Motor neuron (in vitro differentiated cells): ENCODE data around the gene ASAP3. TPM values are rescaled to one million over a fixed set of nuclear protein-coding genes. Genes with fewer than 3 reads are reported as not detected.
"Not testable (repeated sequence)": the region's sequence is repeated elsewhere in the genome, so short reads cannot be mapped to it uniquely, and the experiment has no call there.

Source experiments
- ATAC-seq, 8 experiments: fragments of 200-7000 bp; cut with Tn5 transposase; replicated peaks in 6 of 8; 2 replicates each; pipeline ENCODE4 v1.8.0; 2021; ENCODE audit warnings: mild to moderate bottlenecking in 8 of 8, moderate library complexity in 8 of 8
- H3K27ac ChIP-seq, 2 donors: fragments of 250-450 bp; sonication (Bioruptor Pico); 2 replicates each; pipeline ENCODE4 v1.9.0; 2021; ENCODE audit warnings: antibody characterized with exemption in 2 of 2, mild to moderate bottlenecking in 2 of 2, moderate library complexity in 1 of 2
- H3K4me1 ChIP-seq, 2 donors: fragments of 250-450 bp; sonication (Bioruptor Pico); replicated peaks in 1 of 2; 2 replicates each; pipeline ENCODE4 v1.6.1; 2021; ENCODE audit warnings: antibody characterized with exemption in 2 of 2, mild to moderate bottlenecking in 2 of 2, moderate library complexity in 1 of 2
- H3K4me3 ChIP-seq, 5 donors: fragments of 250-450 bp; sonication (Bioruptor Pico); 2 replicates each; pipeline ENCODE4 v1.9.0; 2021; ENCODE audit warnings: antibody characterized with exemption in 5 of 5, mild to moderate bottlenecking in 5 of 5, moderate library complexity in 4 of 5
- WGBS, 10 experiments: fragments of 450-650 bp; shearing (Covaris generic); methylation state at CpG; one replicate each; pipeline ENCODE4 v1.0.0; 2022; 5-methylcytosine and 5-hydroxymethylcytosine counted together
- in situ Hi-C, 9 experiments: fragments of 400-800 bp; cut with MboI; loops; one replicate each; pipeline ENCODE4 v1.15.0; 2021; ENCODE audit warnings: low sequenced_read_pairs in 9 of 9, low pct_unique_long_range_greater_than_20kb in 2 of 9; ENCODE audit not compliant: unreplicated experiment in 9 of 9
- total RNA-seq, 8 experiments: library from RNA; unstranded; fragments of 300-600 nt; gene quantifications; 2 replicates each; pipeline versions ENCODE4 v1.2.3 to v1.2.4, GENCODE V29; 2022

Gene ASAP3
- total RNA-seq, 8 experiments from 2014 or later, result 29.0 to 96.6 (median 39.1) TPM

DNA sequence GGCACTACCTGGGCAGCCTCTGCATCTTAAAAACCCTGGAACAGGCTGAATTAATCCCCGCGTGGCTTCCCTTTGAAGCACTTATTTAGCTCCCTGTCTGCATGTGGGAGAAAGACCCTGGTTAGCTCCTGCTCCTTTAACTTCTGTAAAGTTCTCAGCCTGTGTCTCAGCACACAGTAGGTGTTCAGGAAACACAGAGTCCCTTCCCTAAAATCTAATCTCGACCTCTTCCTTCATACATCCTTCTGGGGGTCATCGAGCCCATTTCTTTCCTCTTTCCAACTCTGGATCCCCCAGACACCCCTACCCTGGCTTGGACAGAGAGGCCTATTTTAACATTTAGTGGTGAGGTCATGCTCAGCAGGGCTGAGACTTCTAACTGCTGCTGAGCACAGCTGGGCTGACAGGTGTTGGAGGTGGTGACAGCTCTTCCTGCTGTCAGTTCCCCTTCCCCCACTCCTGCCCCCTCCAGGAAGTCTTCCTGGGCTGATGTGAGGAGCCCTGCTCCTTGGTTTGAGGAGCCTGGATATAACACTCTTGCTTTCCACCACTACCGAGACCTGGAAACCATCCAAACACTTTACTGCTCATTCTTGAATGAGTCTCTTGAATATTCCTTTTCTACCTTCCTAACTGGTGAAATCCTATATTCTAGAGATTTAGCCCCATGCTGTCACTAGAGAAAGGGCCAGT is 41.7 kb upstream of the ASAP3 start:
- no peak overlapping the region for H3K4me3 ChIP-seq
- WGBS, 10 experiments, result 63 to 100% (median 80%) methylated on average over 1 to 5 of the region's 5 CpGs; no CpG with 5 or more reads in 3 of the 10 experiments
- peaks cover 3 to 13% of the 10 kb centered on the region in 2 donors for H3K4me1 ChIP-seq
- in situ Hi-C loops, result no loop called here
- ATAC-seq, result no peak
- no peak overlapping the region for H3K27ac ChIP-seq

DNA sequence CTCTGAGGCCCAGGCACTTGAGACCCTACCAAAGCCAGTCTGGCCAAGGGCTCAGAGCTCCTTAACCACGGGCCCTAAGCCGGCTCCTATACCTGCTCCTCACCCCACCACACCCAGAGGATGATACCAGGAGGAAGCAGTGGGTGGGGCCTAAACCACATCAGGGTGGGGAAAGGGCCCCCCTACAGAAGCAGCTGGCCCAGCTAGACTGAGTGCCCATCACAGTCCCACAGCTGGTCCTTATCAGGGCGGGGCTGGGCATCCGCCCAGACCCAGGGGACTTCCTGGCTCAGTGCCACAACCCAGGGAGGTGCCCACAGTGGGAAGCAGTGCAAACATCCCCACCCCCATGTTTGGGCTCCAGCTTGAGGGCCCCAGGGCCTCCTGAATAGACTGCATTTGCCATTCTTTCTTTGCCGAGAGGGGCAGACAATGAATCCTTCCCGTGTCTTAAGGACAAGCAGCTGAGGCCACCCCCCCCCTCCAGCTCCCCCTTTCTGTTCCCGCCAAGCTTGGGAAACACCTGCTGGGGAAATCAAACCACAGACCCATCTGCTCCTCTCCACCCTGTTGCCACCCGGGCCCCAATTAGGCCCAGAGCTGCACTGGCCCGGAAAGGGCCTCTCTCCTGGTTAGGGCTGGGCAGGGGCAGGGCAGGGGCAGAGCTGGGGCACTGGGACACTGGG is 40.9 kb upstream of the ASAP3 start:
- no peak overlapping the region for H3K27ac ChIP-seq
- H3K4me1 ChIP-seq, result peaks cover 3 to 13% of the 10 kb centered on the region in 2 donors
- WGBS, 10 experiments, result 17 to 86% methylated on average over 2 to 4 of the region's 9 CpGs; no CpG with 5 or more reads in 8 of the 10 experiments
- peak in 6 of 8 experiments; percentile 19 to 64 (median 46) for ATAC-seq
- H3K4me3 ChIP-seq, result no peak overlapping the region
- in situ Hi-C loops, result no loop called here

DNA sequence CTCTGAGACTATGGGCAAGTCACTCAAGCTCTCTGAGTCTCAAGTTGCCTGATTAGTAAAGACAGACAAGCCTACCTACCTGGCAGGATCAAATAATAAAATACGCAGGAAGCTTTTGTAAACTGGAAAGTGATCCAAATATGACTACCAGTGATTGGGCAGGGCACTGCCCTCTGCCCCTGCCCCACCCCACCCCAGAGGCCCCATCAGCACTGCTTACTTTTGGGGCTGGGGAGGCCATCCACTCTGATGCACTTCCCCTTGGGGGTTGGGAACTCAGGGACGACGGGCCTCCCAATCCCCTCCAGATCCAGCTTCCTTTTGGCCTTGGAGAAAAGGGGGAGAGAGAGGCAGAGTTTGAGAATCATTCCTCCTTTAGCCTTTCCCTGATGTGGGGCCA is 40.2 kb upstream of the ASAP3 start:
- no peak overlapping the region for H3K4me3 ChIP-seq
- no peak for ATAC-seq
- no peak overlapping the region for H3K27ac ChIP-seq
- 80 to 100% (median 94%) methylated on average over 1 to 3 of the region's 3 CpGs; no CpG with 5 or more reads in 6 of the 10 experiments for WGBS, 10 experiments
- H3K4me1 ChIP-seq, result peaks cover 3 to 13% of the 10 kb centered on the region in 2 donors
- in situ Hi-C loops, result no loop called here

DNA sequence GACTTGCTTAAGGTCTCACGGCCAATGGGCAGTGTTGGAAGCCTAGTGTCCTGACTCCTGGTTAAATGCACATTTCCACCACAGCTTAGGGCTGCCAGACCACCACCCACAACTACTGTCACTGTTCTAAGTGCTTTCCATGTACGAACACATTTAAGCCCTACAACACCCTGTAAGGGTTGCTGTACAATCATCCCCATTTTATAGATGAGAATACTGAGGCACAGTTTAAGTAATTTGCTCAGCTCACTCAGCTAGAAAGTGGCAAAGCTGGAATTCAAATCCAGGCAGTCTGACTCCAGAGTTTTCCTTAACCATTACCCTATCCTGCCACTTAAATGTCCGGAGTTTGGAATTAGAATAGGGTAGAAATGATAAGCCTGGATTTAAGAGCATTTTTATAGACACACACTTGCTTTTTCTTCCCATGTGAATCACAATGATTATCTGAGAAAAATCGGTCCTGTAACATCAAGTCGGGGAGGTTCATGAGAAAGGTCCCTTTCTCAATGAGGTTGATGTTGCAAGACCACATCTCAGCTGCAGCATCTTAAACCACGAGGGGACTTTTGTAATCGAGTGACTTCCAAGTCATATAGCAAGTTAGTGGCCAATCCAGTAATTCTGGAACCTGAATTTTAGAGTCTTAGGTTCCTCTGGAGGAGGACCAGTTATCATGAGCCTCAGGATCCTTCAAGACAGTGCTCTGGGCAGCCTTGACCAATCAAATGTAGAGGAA is 38.4 kb upstream of the ASAP3 start:
- Histone ChIP-seq H3K4me3 (no peak overlapping the region), H3K27ac (no peak overlapping the region), H3K4me1 (peaks cover 3 to 9% of the 10 kb centered on the region in 2 donors)
- 76 to 100% (median 92%) methylated on average over 1 to 7 of the region's 7 CpGs for WGBS, 10 experiments
- in situ Hi-C loops, result no loop called here
- ATAC-seq, result no peak

DNA sequence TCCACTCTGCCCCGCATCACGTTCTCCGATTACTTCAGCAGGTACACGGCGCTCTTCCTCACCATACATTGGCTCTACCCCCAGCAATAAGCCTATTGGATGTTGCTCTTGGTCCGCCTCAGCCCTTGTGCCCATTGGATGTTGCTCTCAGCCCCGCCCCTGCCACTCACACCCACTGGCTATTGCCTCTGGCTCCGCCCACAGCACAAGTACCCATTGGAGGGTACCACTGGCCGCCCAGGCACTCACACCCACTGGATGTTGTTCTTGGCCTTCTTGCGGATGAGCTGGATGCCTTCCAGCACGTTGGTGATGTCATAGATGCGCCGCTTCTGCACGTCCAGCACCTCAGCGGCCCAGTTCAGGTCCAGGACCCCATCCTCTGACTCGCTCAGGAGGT is 37.6 kb upstream of the ASAP3 start:
- in situ Hi-C loops, result no loop called here
- Histone ChIP-seq H3K4me3 (no peak overlapping the region), H3K4me1 (peaks cover 3 to 9% of the 10 kb centered on the region in 2 donors), H3K27ac (no peak overlapping the region)
- WGBS, 10 experiments, result 87 to 100% (median 96%) methylated on average over 2 to 13 of the region's 16 CpGs; no CpG with 5 or more reads in 3 of the 10 experiments
- peak in 2 of 8 experiments; percentile 7 to 37 for ATAC-seq

DNA sequence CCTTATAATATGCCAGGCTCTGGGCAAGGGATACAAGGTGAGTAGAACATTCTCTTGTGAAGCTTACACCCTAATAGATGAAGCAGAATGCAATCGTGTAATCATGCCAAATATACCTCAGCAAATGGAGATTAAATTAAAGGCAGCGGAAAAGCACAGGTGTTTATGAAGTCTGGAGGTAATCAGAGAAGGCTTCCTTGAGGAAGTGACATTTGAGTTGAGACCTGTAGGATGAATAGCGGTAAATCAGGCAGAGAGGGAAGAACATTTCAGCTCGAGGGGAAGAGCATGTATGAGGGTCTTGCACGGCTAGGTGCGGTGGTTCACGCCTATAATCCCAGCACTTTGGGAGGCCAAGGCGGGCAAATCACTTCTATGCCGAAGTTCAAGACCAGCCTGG is 33.6 kb upstream of the ASAP3 start:
- no peak overlapping the region for H3K4me3 ChIP-seq
- no peaks in the 10 kb centered on the region for H3K4me1 ChIP-seq
- in situ Hi-C loops, result no loop called here
- H3K27ac ChIP-seq, result no peak overlapping the region
- 73 to 92% (median 89%) methylated on average over 2 to 9 of the region's 9 CpGs; no CpG with 5 or more reads in 1 of the 10 experiments for WGBS, 10 experiments
- ATAC-seq, result no peak

DNA sequence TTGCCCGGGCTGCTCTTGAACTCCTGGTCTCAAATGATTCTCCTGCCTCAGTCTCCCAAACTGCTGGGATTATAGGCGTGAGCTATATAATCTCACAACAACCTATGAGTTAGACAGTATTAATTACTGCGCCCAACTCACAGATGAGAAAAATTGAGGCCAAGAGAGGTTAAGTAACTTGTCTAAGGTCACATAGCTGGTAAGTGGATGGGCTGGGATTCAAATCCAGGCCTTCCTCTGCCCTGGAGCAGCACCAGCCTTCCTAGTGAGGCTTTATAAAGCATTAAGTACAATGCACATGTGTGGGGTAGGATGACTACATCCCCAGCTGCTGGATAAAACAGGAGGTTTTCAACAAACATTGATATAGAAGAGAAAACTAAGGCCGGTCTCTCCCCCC is 31.9 kb upstream of the ASAP3 start:
- in situ Hi-C loops, result no loop called here
- H3K4me3 ChIP-seq, result no peak overlapping the region
- 60 to 100% (median 98%) methylated on average over 1 to 4 of the region's 4 CpGs; no CpG with 5 or more reads in 1 of the 10 experiments for WGBS, 10 experiments

DNA sequence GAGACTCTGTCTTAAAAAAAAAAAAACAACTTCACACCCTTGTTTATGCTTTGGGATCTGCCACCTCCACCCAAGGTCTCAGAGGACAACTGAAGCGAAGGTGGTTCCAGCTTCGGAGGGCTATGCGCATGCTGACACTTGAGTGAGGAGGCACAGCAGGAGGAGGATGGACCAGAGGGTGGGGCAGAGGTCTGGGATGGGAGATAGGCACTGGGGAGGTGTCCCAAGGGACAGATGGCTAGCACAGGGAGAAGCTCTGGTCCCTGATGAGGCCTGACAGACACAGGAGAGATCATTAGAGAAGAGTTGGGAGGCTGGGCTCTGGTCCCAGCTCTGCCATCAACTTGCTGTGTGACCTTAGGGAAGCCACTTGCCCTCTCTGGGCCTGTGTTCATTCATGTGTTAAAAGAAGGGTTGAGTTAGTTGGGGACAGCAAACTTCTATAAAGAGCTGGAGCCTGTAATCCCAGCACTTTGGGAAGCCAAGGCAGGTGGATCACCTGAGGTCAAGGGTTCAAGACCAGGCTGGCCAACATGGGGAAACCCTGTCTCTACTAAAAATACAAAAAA is 30.2 kb upstream of the ASAP3 start:
- H3K4me3 ChIP-seq, result no peak overlapping the region
- WGBS, 10 experiments, result 70 to 100% (median 83%) methylated on average over 1 to 3 of the region's 3 CpGs; no CpG with 5 or more reads in 7 of the 10 experiments
- H3K27ac ChIP-seq, result no peak overlapping the region
- in situ Hi-C loops, result no loop called here
- H3K4me1 ChIP-seq, result no peaks in the 10 kb centered on the region
- ATAC-seq, result peak in 1 of 8 experiments; percentile 42

More for the DNA sequence above, 31.9 kb upstream of the ASAP3 start:
- ATAC-seq, result no peak
- H3K4me1 ChIP-seq, result no peaks in the 10 kb centered on the region
- H3K27ac ChIP-seq, result no peak overlapping the region

DNA sequence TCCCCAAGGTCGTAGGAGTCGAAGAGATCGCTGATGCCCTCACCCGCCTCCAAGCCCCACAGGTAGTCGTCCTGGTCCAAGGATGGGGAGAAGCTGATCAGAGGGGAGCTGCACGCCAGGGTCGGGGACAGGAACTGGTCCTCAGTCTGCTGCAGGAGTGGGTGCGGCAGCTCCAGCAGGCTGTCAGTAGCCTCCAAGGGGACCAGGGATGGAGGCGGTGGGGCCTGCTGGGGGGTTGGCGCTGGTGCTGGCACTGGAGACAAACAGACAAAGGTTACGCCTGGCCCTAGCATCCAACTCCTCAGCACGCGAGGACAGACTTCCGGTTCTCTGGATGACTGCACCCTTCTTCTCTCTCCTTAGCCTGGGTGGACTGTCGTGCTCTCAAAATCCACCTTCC is 25.9 kb upstream of the ASAP3 start:
- Histone ChIP-seq H3K4me1 (peaks cover 0 to 1% of the 10 kb centered on the region in 2 donors), H3K27ac (no peak overlapping the region), H3K4me3 (no peak overlapping the region)
- WGBS, 10 experiments, result 0 to 93% (median 90%) methylated on average over 1 to 10 of the region's 15 CpGs; no CpG with 5 or more reads in 6 of the 10 experiments
- in situ Hi-C loops, result no loop called here
- ATAC-seq, result peak in 2 of 8 experiments; percentile 10 to 11

DNA sequence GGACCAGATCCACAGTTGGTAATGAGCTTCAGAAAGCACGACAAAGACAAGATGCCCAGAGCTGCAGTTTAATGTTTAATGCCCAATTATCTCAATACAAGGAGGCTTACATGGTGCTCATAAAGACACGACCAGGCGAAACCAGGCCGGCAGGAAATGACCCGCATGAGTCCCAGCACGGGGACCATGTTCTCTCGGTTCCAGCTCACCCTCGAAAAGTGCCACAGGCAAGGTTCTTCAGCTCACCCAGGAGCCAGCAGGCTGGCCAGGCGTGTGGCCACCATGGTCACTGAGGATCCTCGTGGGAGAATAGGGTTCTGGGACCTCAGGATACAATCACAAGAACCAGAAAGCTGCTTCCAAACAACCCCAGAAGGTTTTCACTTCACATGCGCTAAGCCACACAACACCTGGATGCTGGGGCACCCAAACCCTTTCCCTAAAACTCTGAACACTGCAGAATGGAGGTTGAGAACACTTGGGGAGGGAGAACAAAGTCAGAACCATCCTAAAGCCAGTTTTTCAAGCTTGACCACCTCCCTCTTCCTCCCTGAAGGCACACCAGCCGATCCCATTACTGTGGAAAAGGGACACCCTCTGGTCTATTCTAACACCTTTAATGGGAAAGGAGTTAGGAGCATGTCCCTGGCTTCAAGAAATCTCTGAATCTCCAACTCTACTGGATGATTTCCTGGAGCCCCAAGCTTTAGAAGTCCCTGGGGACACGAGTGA is 22.6 kb upstream of the ASAP3 start:
- Histone ChIP-seq H3K27ac (no peak overlapping the region), H3K4me3 (no peak overlapping the region), H3K4me1 (peaks cover 0 to 3% of the 10 kb centered on the region in 2 donors)
- ATAC-seq, result no peak
- 57 to 95% (median 89%) methylated on average over 1 to 12 of the region's 13 CpGs; no CpG with 5 or more reads in 4 of the 10 experiments for WGBS, 10 experiments
- in situ Hi-C loops, result no loop called here

DNA sequence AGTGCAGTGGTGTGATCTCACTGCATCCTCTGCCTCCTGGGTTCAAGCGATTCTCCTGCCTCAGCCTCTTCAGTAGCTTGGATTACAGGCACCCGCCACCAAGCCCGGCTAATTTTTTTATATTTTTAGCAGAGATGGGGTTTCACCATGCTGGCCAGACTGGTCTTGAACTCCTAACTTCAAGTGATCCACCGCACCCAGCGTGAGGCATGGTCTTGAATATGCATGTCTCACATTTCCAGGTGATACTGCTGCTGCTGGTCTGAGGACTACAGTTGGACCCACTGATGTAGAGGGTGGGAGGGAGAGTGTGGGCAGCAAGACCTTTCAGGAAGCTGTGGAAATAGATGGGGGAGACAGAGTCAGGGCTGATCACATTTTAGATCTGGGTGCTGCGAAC is 21.9 kb upstream of the ASAP3 start:
- in situ Hi-C loops, result no loop called here
- 90 to 100% (median 97%) methylated on average over 1 to 6 of the region's 6 CpGs; no CpG with 5 or more reads in 3 of the 10 experiments for WGBS, 10 experiments
- no peak for ATAC-seq

DNA sequence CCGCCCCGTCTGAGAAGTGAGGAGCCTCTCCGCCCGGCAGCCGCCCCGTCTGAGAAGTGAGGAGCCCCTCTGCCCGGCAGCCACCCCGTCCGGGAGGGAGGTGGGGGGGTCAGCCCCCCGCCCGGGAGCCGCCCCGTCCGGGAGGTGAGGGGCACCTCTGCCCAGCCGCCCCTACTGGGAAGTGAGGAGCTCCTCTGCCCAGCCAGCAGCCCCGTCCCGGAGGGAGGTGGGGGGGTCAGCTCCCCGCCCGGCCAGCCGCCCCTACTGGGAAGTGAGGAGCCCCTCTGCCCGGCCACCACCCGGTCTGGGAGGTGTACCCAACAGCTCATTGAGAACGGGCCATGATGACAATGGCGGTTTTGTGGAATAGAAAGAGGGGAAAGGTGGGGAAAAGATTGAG is 20.2 kb upstream of the ASAP3 start:
- no CpG with 5 or more reads among the region's 24 CpGs for WGBS, 10 experiments
- H3K4me3 ChIP-seq, ATAC-seq, in situ Hi-C loops, H3K4me1 ChIP-seq, H3K27ac ChIP-seq: not testable (repeated sequence)

More for the DNA sequence above, 21.9 kb upstream of the ASAP3 start:
- H3K27ac ChIP-seq, result no peak overlapping the region
- H3K4me3 ChIP-seq, result no peak overlapping the region
- peaks cover 0 to 3% of the 10 kb centered on the region in 2 donors for H3K4me1 ChIP-seq
